Urinary bladder (tissue), 4 donors: ENCODE measurements around the gene TAAR5. TPM values are rescaled to one million over a fixed set of nuclear protein-coding genes. Genes with fewer than 3 reads are reported as not detected.
"Not testable (repeated sequence)": the region's sequence is repeated elsewhere in the genome, so short reads cannot be mapped to it uniquely, and the experiment has no call there.

Source experiments
- DNase-seq: peaks from one replicate; pipeline ENCODE4 v3.0.0-alpha.2; 2015; ENCODE audit errors: extremely low spot score
- H3K27ac ChIP-seq: one replicate; pipeline ENCODE4 v1.5.1; 2013; ENCODE audit warnings: low read depth, mild to moderate bottlenecking, moderate library complexity
- H3K36me3 ChIP-seq: one replicate; pipeline ENCODE4 v1.6.1; 2013; ENCODE audit warnings: mild to moderate bottlenecking, moderate library complexity; ENCODE audit not compliant: insufficient read depth
- H3K4me1 ChIP-seq: one replicate; pipeline ENCODE4 v1.6.1; 2013; ENCODE audit warnings: mild to moderate bottlenecking, moderate library complexity; ENCODE audit not compliant: insufficient read depth
- H3K4me3 ChIP-seq: one replicate; pipeline ENCODE4 v1.5.1; 2013; ENCODE audit warnings: low read depth, low read length
- WGBS: extraction: QIAGEN DNeasy Blood & Tissue Kit; methylation state at CpG from one replicate; pipeline ENCODE4 v1.1.7; 2013; 5-methylcytosine and 5-hydroxymethylcytosine counted together
- polyA plus RNA-seq: library from polyadenylated mRNA; stranded (reverse); fragments of 200-250 nt; gene quantifications from one replicate; pipeline ENCODE4 v1.2.3, GENCODE V29; 2013
- total RNA-seq: library from RNA; depleted of rRNA; stranded (reverse); fragments of >200 nt; gene quantifications from one replicate; pipeline ENCODE4 v1.2.3, GENCODE V29; 2014
- donor health status: healthy with polysubstance abuse.
- donor health status: healthy.

Gene TAAR5
- total and polyA plus RNA-seq, 2 donors, result not detected

GRCh38 chr6:132604635-132605152 is 15.2 kb upstream of the TAAR5 start:
- Histone ChIP-seq H3K4me1 (no peaks in the 10 kb centered on the region), H3K4me3 (no peak overlapping the region), H3K36me3 (no peaks in the 10 kb centered on the region), H3K27ac (no peak overlapping the region)
- 73% methylated on average over 8 of the region's 8 CpGs for WGBS
- no peak for DNase-seq

DNA sequence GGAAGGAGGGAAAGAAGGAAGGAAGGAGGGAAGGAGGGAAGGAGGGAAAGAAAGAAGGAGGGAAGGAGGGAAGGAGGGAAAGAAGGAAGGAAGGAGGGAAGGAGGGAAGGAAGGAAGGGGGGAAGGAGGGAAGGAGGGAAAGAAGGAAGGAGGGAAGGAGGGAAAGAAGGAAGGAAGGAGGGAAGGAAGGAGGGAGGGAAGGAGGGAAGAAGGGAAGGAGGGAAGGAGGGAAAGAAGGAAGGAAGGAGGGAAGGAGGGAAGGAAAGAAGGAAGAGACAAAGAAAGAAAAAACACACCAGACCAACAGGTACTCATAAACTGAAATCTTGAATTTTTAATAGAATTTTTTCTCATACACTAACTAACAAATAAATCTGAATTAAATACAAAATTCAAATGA is 11.4 kb upstream of the TAAR5 start:
- H3K36me3 ChIP-seq, H3K4me1 ChIP-seq, H3K4me3 ChIP-seq, H3K27ac ChIP-seq, DNase-seq: not testable (repeated sequence)

DNA sequence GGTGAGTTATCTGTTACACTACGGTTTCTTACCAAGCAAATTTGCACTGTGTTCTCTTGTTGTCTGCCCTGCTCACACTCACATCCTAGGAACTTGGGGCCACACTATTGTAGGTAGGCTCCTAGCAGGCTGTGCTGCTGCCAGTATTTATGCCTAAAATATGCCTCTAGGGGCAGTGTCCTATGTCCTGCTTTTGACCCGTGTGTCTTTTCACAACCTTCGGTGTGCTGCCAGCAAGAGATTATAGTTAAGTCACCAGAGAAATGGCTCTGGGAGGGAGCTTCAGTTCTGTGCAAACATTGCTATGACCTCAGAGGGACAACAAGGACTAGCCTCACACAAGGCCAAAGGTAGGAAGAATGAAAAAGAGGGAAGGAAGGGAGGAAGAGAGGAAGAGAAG is 8.9 kb upstream of the TAAR5 start:
- 37% methylated on average over 3 of the region's 3 CpGs for WGBS

DNA sequence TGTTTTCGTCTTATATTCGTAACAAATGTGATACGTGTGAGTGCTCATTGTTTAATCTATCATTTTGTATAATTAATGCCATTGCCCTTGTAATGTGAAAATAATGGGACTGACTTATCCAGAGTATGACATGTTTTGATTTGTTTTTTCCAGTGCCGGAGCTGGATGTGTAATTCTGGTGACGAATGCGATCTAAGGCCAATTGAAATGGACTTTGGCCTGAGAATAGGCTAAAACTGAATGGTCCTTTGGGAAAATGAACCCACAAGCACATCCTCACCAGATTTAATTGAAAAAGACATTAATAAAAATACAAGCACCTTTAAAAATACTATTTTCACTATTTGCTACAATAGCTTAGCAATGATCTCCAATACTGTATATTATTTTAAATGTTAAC is 6.7 kb upstream of the TAAR5 start:
- H3K27ac ChIP-seq, result no peak overlapping the region
- no peaks in the 10 kb centered on the region for H3K4me1 ChIP-seq
- H3K36me3 ChIP-seq, result no peaks in the 10 kb centered on the region
- no peak overlapping the region for H3K4me3 ChIP-seq
- DNase-seq, result no peak
- 88% methylated on average over 6 of the region's 6 CpGs for WGBS

More for the DNA sequence above, 8.9 kb upstream of the TAAR5 start:
- no peak for DNase-seq
- no peak overlapping the region for H3K27ac ChIP-seq
- H3K4me1 ChIP-seq, result no peaks in the 10 kb centered on the region
- no peaks in the 10 kb centered on the region for H3K36me3 ChIP-seq
- no peak overlapping the region for H3K4me3 ChIP-seq

- DNase-seq, result no peak
- H3K27ac ChIP-seq, result no peak overlapping the region
- no peaks in the 10 kb centered on the region for H3K36me3 ChIP-seq
- WGBS, result 60% methylated on average over 2 of the region's 2 CpGs
- H3K4me1 ChIP-seq, result no peaks in the 10 kb centered on the region
- no peak overlapping the region for H3K4me3 ChIP-seq
Observed at GRCh38 chr6:132592855-132593254, 3.3 kb upstream of the TAAR5 start.

DNA sequence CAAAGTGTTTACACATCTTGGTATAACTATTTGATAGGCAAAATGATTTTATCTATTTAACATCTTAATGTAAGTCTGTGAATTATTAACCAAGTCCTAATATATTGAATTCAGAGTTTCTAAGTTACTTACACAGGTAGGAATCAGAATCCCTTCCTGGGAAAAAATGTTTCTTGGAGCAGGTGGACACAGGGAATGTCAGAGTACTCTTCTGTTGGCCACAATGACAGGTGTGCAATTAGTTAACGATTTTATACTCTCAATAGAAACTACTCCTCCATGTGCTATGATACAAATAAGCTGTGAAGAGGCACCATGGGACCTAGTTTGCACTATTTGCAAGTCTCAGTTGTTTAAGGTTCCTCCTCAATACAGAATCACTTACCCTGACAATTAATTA is 821 bp upstream of the TAAR5 start:
- Histone ChIP-seq H3K4me3 (no peak overlapping the region), H3K27ac (no peak overlapping the region), H3K36me3 (no peaks in the 10 kb centered on the region), H3K4me1 (no peaks in the 10 kb centered on the region)
- no peak for DNase-seq
- 85% methylated on average over 1 of the region's 1 CpG for WGBS

GRCh38 chr6:132587424-132587823 is 2.1 kb downstream of the TAAR5 start:
- no peaks in the 10 kb centered on the region for H3K36me3 ChIP-seq
- no peak for DNase-seq
- H3K4me1 ChIP-seq, result no peaks in the 10 kb centered on the region
- no peak overlapping the region for H3K27ac ChIP-seq
- WGBS, result 57% methylated on average over 2 of the region's 2 CpGs
- H3K4me3 ChIP-seq, result no peak overlapping the region

- H3K36me3 ChIP-seq, result no peaks in the 10 kb centered on the region
- no peaks in the 10 kb centered on the region for H3K4me1 ChIP-seq
- WGBS, result 54% methylated on average over 1 of the region's 1 CpG
- no peak overlapping the region for H3K27ac ChIP-seq
- H3K4me3 ChIP-seq, result no peak overlapping the region
- no peak for DNase-seq
Observed at GRCh38 chr6:132584698-132585097, 4.8 kb downstream of the TAAR5 start.

GRCh38 chr6:132571774-132572173 is 17.8 kb downstream of the TAAR5 start:
- H3K4me3 ChIP-seq, result no peak overlapping the region
- H3K27ac ChIP-seq, result no peak overlapping the region
- DNase-seq, result no peak
- H3K4me1 ChIP-seq, result no peaks in the 10 kb centered on the region
- no peaks in the 10 kb centered on the region for H3K36me3 ChIP-seq

DNA sequence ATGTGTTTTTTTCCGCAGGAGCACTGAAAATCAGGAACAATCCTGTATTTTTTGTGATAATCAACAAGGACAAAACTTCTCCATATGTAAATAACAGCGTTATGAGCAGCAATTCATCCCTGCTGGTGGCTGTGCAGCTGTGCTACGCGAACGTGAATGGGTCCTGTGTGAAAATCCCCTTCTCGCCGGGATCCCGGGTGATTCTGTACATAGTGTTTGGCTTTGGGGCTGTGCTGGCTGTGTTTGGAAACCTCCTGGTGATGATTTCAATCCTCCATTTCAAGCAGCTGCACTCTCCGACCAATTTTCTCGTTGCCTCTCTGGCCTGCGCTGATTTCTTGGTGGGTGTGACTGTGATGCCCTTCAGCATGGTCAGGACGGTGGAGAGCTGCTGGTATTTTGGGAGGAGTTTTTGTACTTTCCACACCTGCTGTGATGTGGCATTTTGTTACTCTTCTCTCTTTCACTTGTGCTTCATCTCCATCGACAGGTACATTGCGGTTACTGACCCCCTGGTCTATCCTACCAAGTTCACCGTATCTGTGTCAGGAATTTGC is 19.2 kb downstream of the TAAR5 start, which contains the start of gene TAAR6:
TAAR6 (plus strand) TSS at position 102 of the 557 bp plus-strand sequence; CDS start at position 102, 0 bp downstream.
- no peak within 1 kb of the TSS for H3K27ac ChIP-seq
- 74% methylated on average over 15 of the region's 15 CpGs for WGBS
- no peak for DNase-seq
- no peaks in the 10 kb centered on the region for H3K36me3 ChIP-seq
- no peaks in the 10 kb centered on the region for H3K4me1 ChIP-seq
- no peak within 1 kb of the TSS for H3K4me3 ChIP-seq

GRCh38 chr6:132569170-132569569 is 20.4 kb downstream of the TAAR5 start:
- H3K4me3 ChIP-seq, result no peak overlapping the region
- H3K4me1 ChIP-seq, result no peaks in the 10 kb centered on the region
- no peaks in the 10 kb centered on the region for H3K36me3 ChIP-seq
- WGBS, result 43% methylated on average over 4 of the region's 4 CpGs
- no peak for DNase-seq
- H3K27ac ChIP-seq, result no peak overlapping the region

GRCh38 chr6:132568611-132569010 is 20.9 kb downstream of the TAAR5 start:
- Histone ChIP-seq H3K36me3 (no peaks in the 10 kb centered on the region), H3K27ac (no peak overlapping the region), H3K4me1 (no peaks in the 10 kb centered on the region), H3K4me3 (no peak overlapping the region)
- WGBS, result 57% methylated on average over 6 of the region's 6 CpGs
- no peak for DNase-seq

DNA sequence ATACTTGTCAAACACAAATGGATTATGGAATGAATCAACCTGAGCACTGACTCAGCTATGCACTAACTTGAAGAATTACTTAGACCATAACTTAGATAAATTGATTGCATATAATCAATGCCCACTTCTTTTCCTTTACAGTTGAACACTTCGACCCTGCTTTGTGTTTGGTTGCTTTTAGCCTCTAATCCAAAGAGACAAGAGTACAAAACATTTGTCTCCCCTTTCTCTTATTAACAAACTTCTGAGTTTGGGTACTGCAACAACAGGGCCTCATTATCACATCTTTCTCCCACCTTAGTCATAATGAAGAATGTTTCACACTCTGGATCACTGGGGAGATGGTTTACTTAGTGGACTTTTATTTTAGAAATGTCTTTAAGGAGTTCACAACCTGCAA is 22.0 kb downstream of the TAAR5 start:
- no peak for DNase-seq
- no peak overlapping the region for H3K27ac ChIP-seq
- H3K36me3 ChIP-seq, result no peaks in the 10 kb centered on the region
- H3K4me3 ChIP-seq, result no peak overlapping the region
- WGBS, result 65% methylated on average over 1 of the region's 1 CpG
- H3K4me1 ChIP-seq, result no peaks in the 10 kb centered on the region

GRCh38 chr6:132566404-132566803 is 23.1 kb downstream of the TAAR5 start:
- Histone ChIP-seq H3K4me1 (no peaks in the 10 kb centered on the region), H3K36me3 (no peaks in the 10 kb centered on the region), H3K27ac (no peak overlapping the region), H3K4me3 (no peak overlapping the region)
- no peak for DNase-seq
- WGBS, result 90% methylated on average over 6 of the region's 6 CpGs

GRCh38 chr6:132560087-132560486 is 29.5 kb downstream of the TAAR5 start:
- not testable (repeated sequence) for H3K27ac ChIP-seq, H3K4me1 ChIP-seq, H3K4me3 ChIP-seq, DNase-seq, H3K36me3 ChIP-seq
- 76% methylated on average over 3 of the region's 3 CpGs for WGBS
